IPS-NIHi7 (cell line): ENCODE results near the gene USP43.
"Not testable (repeated sequence)": the region's sequence is repeated elsewhere in the genome, so short reads cannot be mapped to it uniquely, and the experiment has no call there.

Experiments used
- DNase-seq: peaks from one replicate; pipeline ENCODE4 v3.0.0; 2012; ENCODE audit warnings: mixed read lengths; ENCODE audit errors: extremely low spot score

Gene USP43

DNA sequence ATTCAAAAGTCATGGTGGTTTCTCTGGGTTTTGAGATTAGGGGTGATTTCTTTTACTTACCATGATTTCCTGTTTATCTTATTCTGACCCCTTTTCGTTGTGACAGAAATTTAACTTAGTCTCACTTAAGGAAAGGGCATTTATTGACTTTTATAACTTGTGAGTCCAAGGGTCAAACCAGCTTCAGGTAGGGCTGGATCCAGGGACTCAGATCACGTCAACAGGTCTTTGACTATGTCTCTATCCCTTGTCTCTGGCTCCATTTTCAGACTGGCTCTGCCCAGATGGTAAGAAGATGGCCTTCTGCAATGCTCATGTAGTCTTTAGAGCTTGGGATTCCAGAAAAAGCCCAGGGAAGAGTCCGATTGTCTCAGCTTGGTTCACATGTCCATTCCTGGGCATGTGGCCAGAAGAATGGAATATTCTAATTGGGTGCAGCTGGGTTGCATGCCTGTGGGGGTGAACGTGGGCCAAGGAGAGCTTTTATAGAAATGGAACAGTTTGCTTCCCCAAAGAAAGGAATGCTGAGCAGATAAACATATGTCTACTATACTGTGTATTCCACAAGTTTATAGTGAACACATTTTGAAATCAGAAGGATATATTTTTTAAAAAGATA lies 13.4 kb downstream of the USP43 start:
- no peak for DNase-seq

DNA sequence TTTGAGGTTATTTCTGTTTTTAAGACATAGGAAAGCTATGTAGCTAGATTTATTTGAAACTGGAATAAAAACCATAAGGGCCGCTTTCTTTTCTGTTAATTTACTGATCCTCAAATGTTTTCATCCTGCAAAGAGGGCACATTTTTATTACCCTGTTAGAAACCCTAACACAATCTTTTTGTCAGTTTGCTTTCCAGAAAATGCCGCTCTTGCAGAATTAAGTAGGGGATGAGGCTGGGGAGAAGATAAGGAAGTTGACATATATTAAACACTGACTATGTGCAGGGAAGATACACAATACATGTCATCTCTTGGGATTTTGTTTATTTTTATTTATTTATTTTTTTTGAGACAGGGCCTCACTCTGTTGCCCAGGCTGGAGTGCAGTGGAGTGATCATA lies 15.7 kb downstream of the USP43 start:
- no peak for DNase-seq

DNA sequence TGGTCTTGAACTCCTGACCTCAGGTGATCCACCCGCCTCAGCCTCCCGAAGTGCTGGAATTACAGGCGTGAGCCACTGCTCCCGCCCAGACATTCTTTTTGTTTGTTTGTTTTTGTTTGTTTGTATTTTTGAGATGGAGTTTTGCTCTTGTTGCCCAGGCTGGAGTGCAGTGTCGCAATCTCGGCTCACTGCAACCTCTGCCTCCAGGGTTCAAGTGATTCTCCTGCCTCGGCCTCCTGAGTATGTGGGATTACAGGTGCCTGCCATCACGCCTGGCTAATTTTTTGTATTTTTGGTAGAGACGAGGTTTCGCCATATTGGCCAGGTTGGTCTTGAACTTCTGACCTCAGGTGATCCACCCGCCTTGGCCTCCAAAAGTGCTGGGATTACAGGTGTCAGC lies 18.2 kb downstream of the USP43 start:
- not testable (repeated sequence) for DNase-seq

DNA sequence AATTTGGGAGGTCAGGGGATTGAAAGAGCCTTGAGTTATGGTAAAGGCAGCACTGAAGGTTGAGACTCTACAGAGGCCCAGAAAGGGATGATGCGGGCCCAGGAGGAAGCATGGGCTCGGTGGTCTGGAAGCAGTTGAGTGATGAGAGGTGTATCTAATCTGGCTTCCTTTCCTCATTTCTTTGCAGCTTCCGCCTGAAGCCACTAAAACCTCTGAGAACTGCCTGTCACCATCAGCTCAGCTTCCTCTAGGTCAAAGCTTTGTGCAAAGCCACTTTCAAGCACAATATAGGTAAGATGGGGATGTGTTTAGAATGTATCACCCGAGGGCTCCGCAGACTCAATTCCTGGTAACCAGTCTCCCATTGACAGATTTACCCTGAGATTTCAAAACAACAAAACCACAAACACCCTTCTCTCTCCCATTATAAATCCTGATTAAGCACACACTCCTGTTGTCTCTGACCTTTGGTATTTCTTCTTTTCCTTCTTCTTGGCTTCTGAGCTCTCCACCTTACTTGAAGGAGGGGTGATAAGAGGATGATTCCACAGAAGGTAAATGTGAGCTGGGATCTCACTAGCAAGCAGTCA lies 21.2 kb downstream of the USP43 start:
- no peak for DNase-seq

- no peak for DNase-seq
These were observed 23.2 kb downstream of the USP43 start for GRCh38 chr17:9668517-9668916.

- DNase-seq, result no peak
These were observed 24.3 kb downstream of the USP43 start for GRCh38 chr17:9669551-9670008.

DNA sequence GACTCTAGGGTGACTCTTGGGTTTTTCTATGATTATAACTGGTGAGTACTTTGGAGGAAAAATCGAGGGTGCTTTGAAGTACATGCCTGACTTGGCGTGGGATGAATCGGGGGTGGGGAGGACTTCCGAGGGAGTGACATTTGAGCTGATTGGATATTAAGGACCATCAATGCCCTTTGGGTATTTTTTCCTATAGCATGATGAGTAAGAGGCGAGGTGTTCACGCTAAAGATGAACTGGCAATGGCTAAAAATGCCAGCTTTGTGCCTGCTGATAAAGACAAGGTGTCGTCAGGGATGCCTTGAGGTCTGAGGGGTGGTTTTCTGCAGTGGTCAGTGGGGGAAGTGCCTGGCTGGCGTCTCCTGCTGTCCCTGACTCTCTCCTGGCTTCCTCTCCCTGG lies 25.3 kb downstream of the USP43 start:
- DNase-seq, result no peak

DNA sequence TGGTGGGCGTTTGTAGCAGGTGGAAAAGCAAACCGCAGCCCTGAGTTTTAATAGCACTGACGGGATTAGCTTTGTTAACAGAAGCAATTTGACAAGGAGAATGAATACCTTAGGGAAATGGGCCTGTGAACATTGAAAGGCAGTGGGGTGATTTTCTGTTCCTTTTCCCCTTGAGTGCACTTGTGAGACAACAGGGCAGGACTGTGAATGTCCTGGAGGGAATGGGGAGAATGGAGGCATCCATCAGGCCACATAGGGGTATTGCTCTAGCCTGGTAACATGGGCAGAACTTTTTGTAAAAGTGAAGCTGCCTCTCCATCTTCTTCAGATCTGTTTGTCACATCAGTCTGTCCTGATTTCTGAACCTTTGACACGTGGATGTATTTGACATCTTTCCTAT lies 26.2 kb downstream of the USP43 start:
- no peak for DNase-seq

DNA sequence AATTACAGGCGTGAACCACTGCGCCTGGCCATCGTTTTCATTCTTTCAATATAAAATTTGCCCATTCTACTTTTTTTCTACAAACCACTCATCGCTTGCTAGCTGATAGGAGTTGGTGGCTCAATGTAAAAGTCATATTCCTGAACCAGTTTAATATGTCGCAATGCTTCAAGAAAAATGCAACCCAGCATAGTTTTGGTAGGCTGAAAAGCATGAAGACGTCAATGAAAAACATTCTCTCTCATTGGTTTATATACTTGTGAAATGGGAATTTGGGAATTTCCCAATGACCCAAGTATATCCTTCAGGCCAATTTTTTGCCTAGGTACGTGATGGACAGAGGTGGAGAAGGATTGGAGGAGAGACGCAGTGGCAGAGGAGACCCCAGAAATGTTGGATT lies 26.9 kb downstream of the USP43 start:
- no peak for DNase-seq

- no peak for DNase-seq
These were observed 27.4 kb downstream of the USP43 start for GRCh38 chr17:9672691-9673090.

- DNase-seq, result no peak
These were observed 30.8 kb downstream of the USP43 start for GRCh38 chr17:9676084-9676483.

- DNase-seq, result no peak
These were observed 31.5 kb downstream of the USP43 start for GRCh38 chr17:9676820-9677310.

DNA sequence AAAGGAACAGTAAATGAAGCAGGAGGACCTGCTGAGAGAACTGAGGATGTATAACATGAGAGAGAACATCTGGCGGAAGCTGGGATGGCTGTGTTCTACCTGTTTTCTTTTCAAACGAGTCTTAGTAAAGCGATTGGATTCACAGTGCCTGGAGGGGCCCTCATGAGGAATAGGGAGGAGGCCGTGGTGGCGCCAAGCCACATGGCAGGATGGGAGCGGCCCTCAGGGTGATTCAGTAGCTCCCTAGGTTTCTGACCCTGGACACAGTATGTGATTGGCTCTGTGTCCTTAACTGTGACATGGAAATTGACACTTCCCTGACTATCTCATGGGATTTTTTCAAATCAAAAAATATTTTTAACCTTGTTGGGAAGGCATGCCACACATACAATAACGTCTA lies 32.1 kb downstream of the USP43 start:
- no peak for DNase-seq

- no peak for DNase-seq
These were observed 32.6 kb downstream of the USP43 start for GRCh38 chr17:9677896-9678295.

DNA sequence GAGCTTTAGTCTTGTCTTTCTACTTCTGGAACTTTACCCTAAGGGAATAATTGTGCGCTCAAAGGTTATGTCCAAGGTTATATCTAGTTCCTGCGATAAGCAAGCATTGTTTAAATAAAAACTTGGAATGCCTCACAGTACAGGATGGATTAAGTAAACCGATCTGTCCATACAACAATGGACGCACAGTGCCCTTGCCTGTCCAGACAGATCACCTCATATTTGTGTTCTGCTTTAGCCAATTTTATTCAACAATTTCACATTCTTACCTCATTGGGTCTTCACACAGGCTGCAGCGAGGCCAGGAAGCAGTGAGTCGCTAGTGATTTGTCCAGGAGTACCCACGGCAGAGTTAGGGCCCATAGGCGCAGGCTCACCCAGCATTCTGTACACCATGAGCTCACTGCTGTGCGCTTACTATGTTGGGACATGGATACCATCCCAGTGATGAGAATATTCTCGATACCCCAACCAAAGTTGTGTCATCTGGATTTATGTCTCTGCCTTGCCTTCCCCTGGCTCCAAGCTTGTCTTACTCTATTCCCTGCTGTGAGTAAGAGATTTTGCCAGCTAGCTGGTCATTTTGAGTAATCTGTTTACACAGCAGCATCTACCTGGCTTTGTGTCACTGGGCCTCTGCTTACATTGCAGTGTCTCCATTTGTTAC lies 39.8 kb downstream of the USP43 start:
- DNase-seq, result no peak

- no peak for DNase-seq
These were observed 48.4 kb downstream of the USP43 start for GRCh38 chr17:9693755-9694154.

DNA sequence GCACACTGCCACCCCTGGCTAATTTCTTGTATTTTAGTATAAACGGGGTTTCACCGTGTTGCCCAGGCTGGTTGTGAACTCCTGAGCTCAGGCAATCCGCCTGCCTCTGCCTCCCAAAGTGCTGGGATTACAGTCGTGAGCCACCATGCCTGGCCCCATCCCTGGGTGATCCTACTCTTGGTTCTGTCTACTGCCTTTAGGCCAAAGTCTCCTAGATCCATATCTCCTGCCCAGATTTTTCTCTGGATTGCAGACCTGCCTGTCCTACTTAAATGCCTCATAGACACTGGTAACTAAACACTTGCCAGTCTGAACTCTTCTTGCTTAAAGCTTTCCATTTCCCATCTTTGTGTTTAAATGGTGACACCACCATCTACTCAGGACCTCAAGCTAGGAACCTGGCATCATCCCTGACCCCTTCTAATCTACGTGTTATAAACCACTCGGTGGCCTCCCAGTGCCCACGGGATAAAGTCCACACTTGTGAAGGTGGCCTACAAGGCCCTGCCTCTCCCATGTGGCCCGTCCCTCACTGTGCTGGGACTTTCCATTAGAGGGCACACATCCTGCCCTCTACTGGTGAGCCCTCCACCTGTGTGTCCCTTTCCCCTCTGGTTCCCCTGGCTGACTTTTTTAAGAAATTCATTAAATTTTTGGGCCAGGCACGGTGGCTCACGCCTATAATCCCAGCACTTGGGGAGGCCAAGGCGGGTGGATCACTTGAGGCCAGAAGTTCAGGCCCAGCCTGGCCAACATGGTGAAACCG lies 51.1 kb downstream of the USP43 start:
- peak; percentile 31 for DNase-seq

DNA sequence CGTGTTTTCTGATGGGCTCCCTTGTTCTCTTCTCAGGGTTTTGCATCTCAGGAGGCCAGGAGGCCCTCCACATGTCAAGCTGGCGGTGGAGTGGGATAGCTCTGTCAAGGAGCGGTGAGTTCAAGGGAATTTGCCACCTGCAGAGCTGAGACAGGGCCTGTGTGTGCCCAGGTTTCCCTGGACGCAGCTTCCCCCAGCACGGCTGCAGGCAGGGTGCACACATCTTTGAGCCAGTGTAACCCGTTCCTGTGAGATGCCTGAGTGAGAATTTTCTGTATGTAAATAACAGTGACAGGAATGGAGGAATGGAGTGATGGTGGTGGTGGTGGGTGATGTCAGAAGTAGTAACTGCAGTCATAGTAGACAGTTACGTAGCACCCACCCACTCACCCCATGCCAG lies 54.8 kb downstream of the USP43 start:
- DNase-seq, result no peak

DNA sequence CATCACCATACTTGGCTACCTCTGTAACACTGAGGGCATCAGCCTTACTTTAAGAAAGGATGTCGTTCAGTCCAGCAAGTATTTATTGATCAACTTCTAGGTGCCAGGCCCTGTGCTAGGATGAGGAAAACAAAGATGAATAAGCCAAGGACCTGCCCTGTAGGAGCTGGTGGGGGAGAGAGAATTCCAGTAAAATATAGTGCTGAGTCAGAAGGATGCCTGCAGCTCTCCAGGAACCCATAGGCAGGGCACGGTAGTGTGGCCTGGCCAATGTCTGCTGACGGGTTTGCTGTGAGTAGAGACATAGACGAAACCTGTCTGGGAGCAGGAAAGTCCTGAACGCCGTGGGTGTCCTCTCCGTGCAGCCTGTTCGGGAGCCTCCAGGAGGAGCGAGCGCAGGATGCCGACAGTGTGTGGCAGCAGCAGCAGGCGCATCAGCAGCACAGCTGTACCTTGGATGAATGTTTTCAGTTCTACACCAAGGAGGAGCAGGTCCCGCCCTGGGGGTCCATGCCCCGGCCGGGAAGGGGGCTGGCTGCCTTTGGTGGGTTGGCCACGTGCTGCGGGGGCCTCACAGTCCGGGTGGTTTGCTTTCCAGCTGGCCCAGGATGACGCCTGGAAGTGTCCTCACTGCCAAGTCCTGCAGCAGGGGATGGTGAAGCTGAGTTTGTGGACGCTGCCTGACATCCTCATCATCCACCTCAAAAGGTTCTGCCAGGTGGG lies 55.6 kb downstream of the USP43 start:
- DNase-seq, result no peak

- no peak for DNase-seq
These were observed 57.2 kb downstream of the USP43 start for GRCh38 chr17:9702482-9702881.

- no peak for DNase-seq
These were observed 57.8 kb downstream of the USP43 start for GRCh38 chr17:9702914-9703780.
